ENCODE measurements around the gene BTN2A1. TPM values are rescaled to one million over a fixed set of nuclear protein-coding genes. Genes with fewer than 3 reads are reported as not detected.

BTN2A1 gene
- total RNA-seq: 12.1 and 12.8 TPM in 2 replicates

GRCh38 chr6:26457806-26458688 is at the start of gene BTN2A1:
BTN2A1 (plus strand) TSS chr6:26457955; CDS start chr6:26458637, 682 bp downstream.

GRCh38 chr6:26500102-26500501 is 42.3 kb downstream of the BTN2A1 start, which contains the start of gene BTN1A1:
BTN1A1 (plus strand) TSS chr6:26500303; CDS start chr6:26501287, 984 bp downstream.

Other genes with a start within 250 kb of the BTN2A1 start
- 28.6 and 38.8 TPM in 2 replicates for gene BTN3A2, start 92.8 kb upstream of the BTN2A1 start, total RNA-seq
- gene BTN2A2, start 74.8 kb upstream of the BTN2A1 start, total RNA-seq: 10.1 and 18.5 TPM in 2 replicates
- gene BTN3A1, start 55.7 kb upstream of the BTN2A1 start, total RNA-seq: 29.3 and 37.1 TPM in 2 replicates
- 18.3 and 24.0 TPM in 2 replicates for gene BTN3A3, start 17.5 kb upstream of the BTN2A1 start, total RNA-seq
- gene BTN1A1, start 42.3 kb downstream of the BTN2A1 start, total RNA-seq: not detected in 2 replicates
- 72.0 and 94.4 TPM in 2 replicates for gene HMGN4, start 80.4 kb downstream of the BTN2A1 start, total RNA-seq
- 13.6 and 18.4 TPM in 2 replicates for gene ABT1, start 139.0 kb downstream of the BTN2A1 start, total RNA-seq
- gene ZNF322, start 201.8 kb downstream of the BTN2A1 start, total RNA-seq: 15.5 and 18.9 TPM in 2 replicates

All from uterine smooth muscle cell (primary cell).